BLaER1 treated with 17β-estradiol and CSF1 and Interleukin-3, amounts not matched to agents 10 nM and 100 nM (cell line): ENCODE results near the gene PARP8.
"Not testable (repeated sequence)": the region's sequence is repeated elsewhere in the genome, so short reads cannot be mapped to it uniquely, and the experiment has no call there.

Source experiments
- H3K27ac ChIP-seq, 11 experiments: shearing (Covaris generic); formaldehyde crosslinking; 2 replicates each; pipeline ENCODE4 v1.8.1; 2022
- H3K27me3 ChIP-seq, 11 experiments: shearing (Covaris generic); formaldehyde crosslinking; 2 replicates each; pipeline ENCODE4 v1.8.1; 2022
- H3K36me3 ChIP-seq, 11 experiments: shearing (Covaris generic); formaldehyde crosslinking; 2 replicates each; pipeline ENCODE4 v1.8.1; 2022
- H3K4me1 ChIP-seq, 10 experiments: shearing (Covaris generic); formaldehyde crosslinking; 2 replicates each; pipeline ENCODE4 v1.8.1; 2022
- H3K4me2 ChIP-seq, 11 experiments: shearing (Covaris generic); formaldehyde crosslinking; 2 replicates each; pipeline ENCODE4 v1.8.1; 2022
- H3K4me3 ChIP-seq, 10 experiments: shearing (Covaris generic); formaldehyde crosslinking; 2 replicates each; pipeline ENCODE4 v1.8.1; 2022
- H3K9ac ChIP-seq, 11 experiments: shearing (Covaris generic); formaldehyde crosslinking; 2 replicates each; pipeline ENCODE4 v1.8.1; 2022
- H3K9me3 ChIP-seq, 11 experiments: shearing (Covaris generic); formaldehyde crosslinking; replicated peaks in 1 of 11; 2 replicates each; pipeline ENCODE4 v1.8.1; 2022
- H4K20me1 ChIP-seq, 11 experiments: shearing (Covaris generic); formaldehyde crosslinking; 2 replicates each; pipeline ENCODE4 v1.8.1; 2022
- Cebpa-rat ChIP-seq, 11 experiments: shearing (Covaris generic); IDR thresholded peaks; 2 replicates each; pipeline ENCODE4 v1.8.1; 2022

PARP8 gene

DNA sequence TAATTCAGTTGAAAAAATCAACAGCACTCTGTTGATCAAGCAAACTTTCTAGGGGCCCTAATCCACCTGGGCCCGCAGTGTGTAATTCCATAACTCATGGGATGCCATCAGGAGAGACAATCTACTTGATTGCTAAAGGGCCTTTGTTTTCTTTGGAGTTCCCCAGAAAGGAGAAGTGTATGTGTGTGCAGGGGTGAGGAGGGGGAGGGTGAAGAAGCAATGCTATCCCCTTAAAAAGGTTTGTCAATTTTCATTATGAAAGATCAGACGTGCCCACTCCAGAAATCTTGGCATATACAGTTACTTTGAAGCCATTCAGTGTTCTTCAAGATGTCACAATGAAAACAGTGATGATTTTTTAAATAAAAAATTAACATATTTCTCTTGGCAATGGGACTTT is 6.2 kb downstream of the PARP8 start:
- no peak overlapping the region for H3K27ac ChIP-seq
- H4K20me1 ChIP-seq, result peaks cover 4 to 58% (median 26%) of the 10 kb centered on the region in 11 experiments; a peak in 12 of 22 replicates
- H3K9me3 ChIP-seq, result peaks cover 0 to 5% (median 0%) of the 10 kb centered on the region in 11 experiments; a peak in 3 of 22 replicates
- H3K4me2 ChIP-seq, result peak overlapping the region in 5 of 11 experiments; percentile 11 to 51 (median 37); a peak in 7 of 22 replicates
- H3K4me1 ChIP-seq, result peaks cover 14 to 36% (median 19%) of the 10 kb centered on the region in 10 experiments; a peak in 19 of 20 replicates
- H3K27me3 ChIP-seq, result no peaks in the 10 kb centered on the region
- H3K36me3 ChIP-seq, result peaks cover 0 to 15% (median 7%) of the 10 kb centered on the region in 11 experiments; a peak in 9 of 22 replicates
- no peak overlapping the region for H3K9ac ChIP-seq
- no peak overlapping the region for H3K4me3 ChIP-seq
- TF ChIP-seq Cebpa-rat (IDR thresholded peaks at IDR 0.05), result no peak

- Histone ChIP-seq H4K20me1 (peaks cover 4 to 61% (median 26%) of the 10 kb centered on the region in 11 experiments; a peak in 12 of 22 replicates), H3K4me1 (peaks cover 12 to 36% (median 18%) of the 10 kb centered on the region in 10 experiments; a peak in 19 of 20 replicates), H3K36me3 (peaks cover 0 to 15% (median 7%) of the 10 kb centered on the region in 11 experiments; a peak in 9 of 22 replicates)
- H3K9ac ChIP-seq, H3K4me2 ChIP-seq, H3K27ac ChIP-seq, H3K4me3 ChIP-seq, H3K27me3 ChIP-seq, H3K9me3 ChIP-seq: not testable (repeated sequence)
These were observed 7.0 kb downstream of the PARP8 start for GRCh38 chr5:50673444-50673843.

DNA sequence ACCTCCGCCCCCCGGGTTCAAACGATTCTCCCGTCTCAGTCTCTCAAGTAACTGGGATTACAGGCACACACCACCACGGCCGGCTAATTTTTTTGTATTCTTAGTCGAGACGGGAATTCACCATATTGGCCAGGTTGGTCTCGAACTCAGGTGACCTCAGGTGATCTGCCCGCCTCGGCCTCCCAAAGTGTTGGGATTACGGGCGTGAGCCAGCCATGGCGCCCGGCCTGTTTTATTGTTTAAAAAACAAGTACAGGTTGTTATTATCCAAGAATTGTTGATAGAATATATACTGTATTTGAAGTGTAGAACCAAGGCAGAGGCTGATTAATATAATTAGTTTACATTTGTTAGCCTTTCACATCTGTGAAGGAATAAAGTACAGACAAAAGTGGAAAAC is 8.9 kb downstream of the PARP8 start:
- no peak overlapping the region for H3K27ac ChIP-seq
- TF ChIP-seq Cebpa-rat (IDR thresholded peaks at IDR 0.05), result no peak
- H3K4me2 ChIP-seq, result no peak overlapping the region
- H3K9me3 ChIP-seq, result peaks cover 0 to 5% (median 0%) of the 10 kb centered on the region in 11 experiments; a peak in 3 of 22 replicates
- peaks cover 0 to 15% (median 7%) of the 10 kb centered on the region in 11 experiments; a peak in 9 of 22 replicates for H3K36me3 ChIP-seq
- peaks cover 9 to 35% (median 15%) of the 10 kb centered on the region in 10 experiments; a peak in 16 of 20 replicates for H3K4me1 ChIP-seq
- no peak overlapping the region for H3K4me3 ChIP-seq
- H3K27me3 ChIP-seq, result no peaks in the 10 kb centered on the region
- no peak overlapping the region for H3K9ac ChIP-seq
- peaks cover 4 to 73% (median 31%) of the 10 kb centered on the region in 11 experiments; a peak in 13 of 22 replicates for H4K20me1 ChIP-seq

- not testable (repeated sequence) for H3K9ac ChIP-seq, H3K4me3 ChIP-seq, H3K36me3 ChIP-seq, H3K27me3 ChIP-seq, H3K27ac ChIP-seq, H3K9me3 ChIP-seq
- H3K4me2 ChIP-seq, result peak overlapping the region in 8 of 11 experiments; percentile 2 to 53 (median 20); a peak in 9 of 22 replicates
- H4K20me1 ChIP-seq, result peaks cover 0 to 52% (median 6%) of the 10 kb centered on the region in 11 experiments; a peak in 11 of 22 replicates
- peaks cover 0 to 28% (median 15%) of the 10 kb centered on the region in 10 experiments; a peak in 15 of 20 replicates for H3K4me1 ChIP-seq
These were observed 13.1 kb downstream of the PARP8 start for GRCh38 chr5:50679554-50679953.

- no peak overlapping the region for H3K9ac ChIP-seq
- H3K27ac ChIP-seq, result no peak overlapping the region
- H4K20me1 ChIP-seq, result peaks cover 0 to 37% (median 11%) of the 10 kb centered on the region in 11 experiments; a peak in 10 of 22 replicates
- TF ChIP-seq Cebpa-rat (IDR thresholded peaks at IDR 0.05), result no peak
- H3K27me3 ChIP-seq, result no peaks in the 10 kb centered on the region
- no peak overlapping the region for H3K4me3 ChIP-seq
- peaks cover 30 to 41% (median 33%) of the 10 kb centered on the region in 11 experiments for H3K9me3 ChIP-seq
- peak overlapping the region in 2 of 11 experiments; percentile 6 to 20; a peak in 1 of 22 replicates for H3K4me2 ChIP-seq
- peaks cover 5 to 38% (median 22%) of the 10 kb centered on the region in 11 experiments; a peak in 14 of 22 replicates for H3K36me3 ChIP-seq
- peaks cover 0 to 30% (median 11%) of the 10 kb centered on the region in 10 experiments; a peak in 14 of 20 replicates for H3K4me1 ChIP-seq
These were observed 18.3 kb downstream of the PARP8 start for GRCh38 chr5:50684721-50685120.

DNA sequence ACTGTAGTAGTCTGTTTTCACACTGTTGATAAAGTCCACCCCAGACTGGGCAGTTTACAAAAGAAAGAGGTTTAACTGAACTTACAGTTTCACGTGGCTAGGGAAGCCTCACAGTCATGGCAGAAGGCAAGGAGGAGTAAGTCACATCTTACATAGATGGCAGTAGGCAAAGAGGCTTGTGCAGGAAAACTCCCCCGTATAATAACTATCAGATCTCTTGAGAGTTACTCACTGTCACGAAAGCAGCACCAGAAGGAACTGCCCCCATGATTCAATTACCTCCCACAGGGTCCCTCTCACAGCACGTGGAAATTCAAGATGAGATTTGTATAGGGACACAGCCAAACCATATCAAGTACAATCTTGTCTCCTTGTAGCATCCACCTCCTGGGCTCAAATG is 21.1 kb downstream of the PARP8 start:
- no peak overlapping the region for H3K4me3 ChIP-seq
- no peak for TF ChIP-seq Cebpa-rat (IDR thresholded peaks at IDR 0.05)

GRCh38 chr5:50691399-50692016 is 25.1 kb downstream of the PARP8 start:
- H3K9ac ChIP-seq, result no peak overlapping the region
- H3K4me2 ChIP-seq, result no peak overlapping the region
- H3K36me3 ChIP-seq, result peaks cover 0 to 36% (median 21%) of the 10 kb centered on the region in 11 experiments; a peak in 17 of 22 replicates
- TF ChIP-seq Cebpa-rat (IDR thresholded peaks at IDR 0.05), result no peak
- H3K4me1 ChIP-seq, result peaks cover 0 to 55% (median 0%) of the 10 kb centered on the region in 10 experiments; a peak in 6 of 20 replicates
- H4K20me1 ChIP-seq, result peaks cover 0 to 57% (median 10%) of the 10 kb centered on the region in 11 experiments; a peak in 9 of 22 replicates
- no peak overlapping the region for H3K27ac ChIP-seq
- no peaks in the 10 kb centered on the region for H3K27me3 ChIP-seq
- no peak overlapping the region for H3K4me3 ChIP-seq
- H3K9me3 ChIP-seq, result peaks cover 10 to 20% (median 15%) of the 10 kb centered on the region in 11 experiments; a peak in 21 of 22 replicates

More for the DNA sequence above, 21.1 kb downstream of the PARP8 start:
- Histone ChIP-seq H3K9ac (no peak overlapping the region), H4K20me1 (peaks cover 0 to 42% (median 11%) of the 10 kb centered on the region in 11 experiments; a peak in 9 of 22 replicates), H3K36me3 (peaks cover 5 to 52% (median 33%) of the 10 kb centered on the region in 11 experiments; a peak in 16 of 22 replicates), H3K27me3 (no peaks in the 10 kb centered on the region), H3K9me3 (peaks cover 30 to 41% (median 33%) of the 10 kb centered on the region in 11 experiments), H3K4me1 (peaks cover 0 to 30% (median 4%) of the 10 kb centered on the region in 10 experiments; a peak in 7 of 20 replicates), H3K27ac (no peak overlapping the region), H3K4me2 (no peak overlapping the region)

DNA sequence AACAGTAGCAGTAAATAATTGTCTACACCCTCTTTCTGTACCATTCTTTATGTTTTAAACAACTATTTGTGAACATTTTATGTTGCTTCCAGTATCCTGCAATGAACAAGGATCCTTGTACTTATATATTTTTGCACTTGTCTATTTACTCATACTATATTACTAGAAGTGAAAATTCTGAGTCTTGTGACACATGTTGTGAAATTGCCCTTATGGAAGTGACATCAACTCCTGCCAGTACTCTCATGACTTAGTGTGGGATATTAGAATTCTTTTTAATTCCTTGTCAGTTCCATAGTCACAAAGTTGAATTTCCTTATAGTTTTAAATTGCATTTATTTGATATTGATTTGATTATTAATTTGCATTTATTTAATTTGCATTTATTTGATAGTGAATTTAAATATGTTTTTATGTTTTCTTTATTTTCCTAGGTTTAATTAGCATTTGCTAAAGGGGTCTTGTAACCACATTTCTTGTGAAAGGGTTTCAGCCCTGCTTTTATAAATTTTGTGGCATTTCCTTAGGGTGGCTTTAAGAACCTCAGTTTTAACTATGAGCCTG is 27.7 kb downstream of the PARP8 start:
- Histone ChIP-seq H3K9ac (peak overlapping the region in 1 of 11 experiments; percentile 35; a peak in 1 of 22 replicates), H3K9me3 (peaks cover 0 to 4% (median 0%) of the 10 kb centered on the region in 11 experiments; a peak in 4 of 22 replicates), H4K20me1 (peaks cover 0 to 73% (median 22%) of the 10 kb centered on the region in 11 experiments; a peak in 10 of 22 replicates), H3K27ac (peak overlapping the region in 3 of 11 experiments; percentile 18 to 55 (median 41); a peak in 4 of 22 replicates), H3K4me2 (peak overlapping the region in 3 of 11 experiments; percentile 11 to 80 (median 75); a peak in 5 of 22 replicates), H3K4me1 (peaks cover 0 to 67% (median 0%) of the 10 kb centered on the region in 10 experiments; a peak in 7 of 20 replicates), H3K27me3 (no peaks in the 10 kb centered on the region), H3K36me3 (peaks cover 0 to 26% (median 15%) of the 10 kb centered on the region in 11 experiments; a peak in 14 of 22 replicates), H3K4me3 (0 out of 20 replicates have a peak overlapping the region, but pooled peaks of 1 of the 10 experiments have one; percentile 13)
- TF ChIP-seq Cebpa-rat (IDR thresholded peaks at IDR 0.05), result no peak

- Histone ChIP-seq H3K4me1 (peaks cover 0 to 65% (median 0%) of the 10 kb centered on the region in 10 experiments; a peak in 7 of 20 replicates), H3K27ac (peak overlapping the region in 3 of 11 experiments; percentile 18 to 55 (median 41); a peak in 4 of 22 replicates), H4K20me1 (peaks cover 0 to 68% (median 22%) of the 10 kb centered on the region in 11 experiments; a peak in 10 of 22 replicates), H3K4me2 (peak overlapping the region in 3 of 11 experiments; percentile 11 to 80 (median 75); a peak in 5 of 22 replicates), H3K9ac (peak overlapping the region in 1 of 11 experiments; percentile 35; a peak in 1 of 22 replicates), H3K36me3 (peaks cover 0 to 26% (median 13%) of the 10 kb centered on the region in 11 experiments; a peak in 14 of 22 replicates)
- H3K9me3 ChIP-seq, H3K27me3 ChIP-seq, H3K4me3 ChIP-seq: not testable (repeated sequence)
These were observed 28.2 kb downstream of the PARP8 start for GRCh38 chr5:50694626-50695025.
